ENCODE data around the gene SLC2A4. TPM values are rescaled to one million over a fixed set of nuclear protein-coding genes. Genes with fewer than 3 reads are reported as not detected.

Gene SLC2A4
- 0.14 and 0.56 TPM in 2 replicates for total RNA-seq

GRCh38 chr17:7281074-7281952, at the start of gene SLC2A4:
Gene SLC2A4 (plus strand): TSS chr17:7281718. CDS start chr17:7281935, 217 bp downstream.

DNA sequence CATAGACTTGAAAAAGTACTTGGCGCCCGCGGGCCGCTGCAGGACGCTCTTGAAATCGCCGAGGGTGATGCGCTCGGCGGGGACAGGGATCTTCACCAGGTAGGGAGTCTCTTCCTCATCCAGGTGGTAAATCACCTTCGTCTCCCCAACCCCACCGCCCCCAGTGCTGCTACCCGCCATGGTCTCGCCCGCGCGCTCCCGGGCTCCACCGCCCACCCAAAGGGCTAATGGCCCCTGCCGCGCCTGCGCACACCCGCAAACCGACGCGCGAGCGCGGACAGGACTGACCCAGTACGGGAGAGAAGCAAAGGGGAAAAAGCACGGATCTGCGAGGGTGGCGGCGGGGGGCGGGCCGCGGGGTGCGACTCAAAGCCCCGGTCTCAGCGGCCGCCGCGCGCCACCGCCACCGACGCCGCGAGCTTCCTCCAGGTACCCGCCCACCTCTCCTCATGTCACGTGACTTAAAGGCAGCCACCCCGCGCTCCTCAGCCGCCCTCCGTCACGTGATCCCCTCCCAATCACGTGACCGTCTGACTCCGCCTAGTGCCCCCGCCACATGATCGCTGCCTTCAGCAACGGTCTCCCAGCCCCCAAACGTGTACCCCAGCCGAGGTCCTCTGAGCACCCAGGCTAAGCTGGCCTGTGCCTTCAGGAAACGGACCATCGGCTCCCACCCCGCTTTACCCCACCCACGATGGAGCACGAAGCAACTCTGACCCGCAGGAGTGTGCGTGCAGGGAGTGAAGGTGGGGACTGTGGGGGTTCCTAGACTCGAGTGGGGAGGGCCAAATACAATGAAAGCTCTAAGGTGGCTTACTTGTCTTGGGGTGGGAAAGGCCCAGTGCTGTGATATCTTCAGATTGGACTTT, 47.2 kb upstream of the SLC2A4 start, which contains the start of gene DVL2:
Gene DVL2 (minus strand): TSS at position 435 of the 869 bp plus-strand sequence. CDS start 255 bp downstream, at position 180.

DNA sequence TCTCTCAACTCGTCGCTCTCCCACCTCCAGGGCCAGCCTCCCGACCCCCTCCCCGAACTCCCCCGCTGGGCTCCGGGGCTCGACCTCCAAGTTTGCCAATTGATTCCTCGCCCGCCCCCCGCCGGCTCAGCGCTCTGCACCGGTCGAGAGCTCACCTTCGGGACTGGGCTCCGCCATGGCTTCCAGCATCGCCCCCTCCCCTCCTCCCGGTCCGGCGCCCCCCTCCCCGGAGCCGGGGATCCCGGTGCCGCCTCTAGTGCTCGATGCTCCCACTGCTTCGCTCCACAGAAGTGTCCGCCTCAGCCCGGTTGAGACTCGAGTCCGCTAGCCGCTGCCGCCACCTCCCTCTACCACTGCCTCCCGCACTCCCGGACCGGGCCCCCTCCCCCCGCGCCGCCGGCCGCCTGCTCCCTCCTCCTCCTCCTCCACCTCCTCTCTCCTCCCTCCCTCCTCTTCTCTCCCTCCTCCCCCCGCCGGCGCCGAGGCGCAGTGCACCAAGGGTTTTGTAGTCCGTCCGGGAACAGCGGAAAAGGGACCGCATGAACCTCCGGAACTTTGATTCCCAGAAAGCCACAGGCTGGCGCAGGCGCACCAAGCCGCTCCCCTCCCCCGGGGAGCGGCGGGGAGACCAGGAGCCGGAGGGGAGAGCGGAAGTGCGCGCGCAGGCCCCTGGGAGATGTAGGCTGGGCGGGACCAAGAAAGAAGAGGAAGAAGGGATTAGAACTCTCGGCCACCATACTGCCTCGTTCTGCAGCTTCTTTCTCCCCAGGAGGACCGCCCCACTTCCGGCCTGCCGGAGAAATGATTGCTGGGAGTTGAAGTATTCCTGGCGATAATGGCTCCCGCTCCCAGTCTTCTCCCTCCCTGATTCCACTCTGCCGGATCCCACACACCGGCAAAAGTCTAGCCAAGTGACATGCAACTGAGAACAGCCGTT, 42.2 kb upstream of the SLC2A4 start, which contains the start of gene PHF23:
Gene PHF23 (minus strand): TSS at position 367 of the 937 bp plus-strand sequence. CDS start 178 bp downstream, at position 189.

DNA sequence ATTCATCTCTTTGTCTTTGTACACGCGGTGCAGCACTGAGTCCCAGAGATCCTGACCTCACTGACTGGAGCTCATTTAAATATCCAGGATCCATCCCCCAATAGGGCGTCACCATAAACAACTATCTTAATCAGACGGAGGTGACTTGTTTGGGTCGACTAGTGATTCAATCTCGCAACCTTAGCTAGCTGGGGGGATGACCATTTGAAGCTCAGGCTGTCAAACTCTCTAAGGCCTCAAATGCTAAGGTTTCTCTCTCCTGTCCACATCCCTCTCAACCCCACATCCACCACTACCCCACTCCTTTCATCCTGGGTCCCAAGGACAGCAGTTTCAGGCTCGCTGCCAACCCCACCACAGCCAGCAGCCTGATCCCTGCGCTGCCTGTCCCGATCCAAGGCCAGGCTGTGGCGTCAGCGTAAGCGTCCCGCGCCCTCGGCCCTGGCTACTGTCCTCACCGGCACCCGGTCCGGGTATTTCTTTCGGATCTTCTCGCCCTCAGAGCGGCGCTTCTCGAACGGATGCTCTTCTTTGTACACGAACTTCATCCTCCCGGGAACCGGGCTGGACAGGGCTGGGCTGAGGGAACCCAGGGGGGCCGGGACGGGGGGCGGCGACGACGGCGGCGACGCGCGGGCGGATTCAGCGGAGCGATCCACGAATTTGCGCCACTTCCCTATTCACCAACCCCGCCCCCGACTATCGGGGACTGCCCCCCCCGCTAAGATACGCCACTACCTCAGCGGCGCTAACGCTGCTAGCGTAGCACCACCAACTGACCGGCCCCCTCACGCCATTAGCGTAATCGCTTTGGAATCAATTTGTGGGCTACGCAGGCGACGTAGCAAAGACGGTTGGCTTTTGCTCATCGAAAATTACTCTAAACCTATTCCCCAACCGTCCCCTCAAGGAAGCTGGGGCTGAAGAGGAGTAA, 39.5 kb upstream of the SLC2A4 start, which contains the start of gene GABARAP:
Gene GABARAP (minus strand): TSS at position 667 of the 934 bp plus-strand sequence. CDS start 119 bp downstream, at position 548.

GRCh38 chr17:7251661-7252175, 29.8 kb upstream of the SLC2A4 start, which contains the start of gene CTDNEP1:
Gene CTDNEP1 (minus strand): TSS chr17:7251734. CDS start chr17:7251296, 438 bp downstream.

GRCh38 chr17:7252176-7253043, 29.1 kb upstream of the SLC2A4 start, which contains the start of gene ELP5:
Gene ELP5 (plus strand): TSS chr17:7252215. CDS start chr17:7252551, 336 bp downstream.

DNA sequence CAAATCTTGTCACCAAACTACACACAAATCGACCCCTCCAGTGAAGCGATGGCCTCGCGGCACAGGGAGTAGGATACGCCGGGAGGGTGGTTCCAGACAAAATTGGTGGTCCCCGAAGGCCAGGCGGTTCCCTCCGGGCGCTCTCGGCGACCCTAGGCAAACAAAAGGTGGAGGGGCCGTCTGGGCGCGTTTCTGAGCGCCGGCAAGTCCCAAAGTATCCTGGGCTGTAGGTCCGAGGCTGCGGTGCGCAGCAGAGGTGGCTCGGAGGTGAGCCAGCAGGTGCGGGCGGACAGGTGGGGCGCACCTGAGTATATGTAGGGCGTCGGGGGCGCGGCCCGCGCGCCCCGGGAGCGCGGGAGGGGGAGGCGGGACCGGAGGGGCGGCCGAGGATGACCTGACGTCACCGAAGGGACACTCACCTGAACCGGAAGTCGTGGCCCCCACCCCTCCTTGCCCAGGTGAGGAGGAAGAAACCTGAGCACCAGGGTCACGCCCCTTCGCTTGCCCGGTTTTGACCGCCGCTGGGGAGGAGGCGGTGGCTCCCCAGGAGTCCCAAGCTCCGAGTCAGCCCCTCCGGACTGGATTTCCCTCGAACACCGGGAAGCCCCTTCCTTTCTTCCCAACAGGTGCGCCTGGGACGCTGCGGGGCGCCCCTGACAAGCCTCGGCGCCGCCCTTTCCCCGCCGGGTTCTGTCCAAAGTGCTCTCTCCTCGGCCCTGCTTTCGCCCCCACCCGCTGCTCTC, 19.2 kb upstream of the SLC2A4 start, which contains the start of gene CLDN7:
Gene CLDN7 (minus strand): TSS at position 287 of the 743 bp plus-strand sequence. CDS start 435 bp downstream, outside the sequence.

GRCh38 chr17:7294614-7295153, 13.2 kb downstream of the SLC2A4 start, which contains the start of gene YBX2:
Gene YBX2 (minus strand): TSS chr17:7294639. CDS start chr17:7294500, 139 bp downstream.

GRCh38 chr17:7306911-7307685, 25.6 kb downstream of the SLC2A4 start, which contains the start of gene EIF5A:
Gene EIF5A (plus strand): TSS chr17:7307628. CDS start chr17:7309636, 2,008 bp downstream.

DNA sequence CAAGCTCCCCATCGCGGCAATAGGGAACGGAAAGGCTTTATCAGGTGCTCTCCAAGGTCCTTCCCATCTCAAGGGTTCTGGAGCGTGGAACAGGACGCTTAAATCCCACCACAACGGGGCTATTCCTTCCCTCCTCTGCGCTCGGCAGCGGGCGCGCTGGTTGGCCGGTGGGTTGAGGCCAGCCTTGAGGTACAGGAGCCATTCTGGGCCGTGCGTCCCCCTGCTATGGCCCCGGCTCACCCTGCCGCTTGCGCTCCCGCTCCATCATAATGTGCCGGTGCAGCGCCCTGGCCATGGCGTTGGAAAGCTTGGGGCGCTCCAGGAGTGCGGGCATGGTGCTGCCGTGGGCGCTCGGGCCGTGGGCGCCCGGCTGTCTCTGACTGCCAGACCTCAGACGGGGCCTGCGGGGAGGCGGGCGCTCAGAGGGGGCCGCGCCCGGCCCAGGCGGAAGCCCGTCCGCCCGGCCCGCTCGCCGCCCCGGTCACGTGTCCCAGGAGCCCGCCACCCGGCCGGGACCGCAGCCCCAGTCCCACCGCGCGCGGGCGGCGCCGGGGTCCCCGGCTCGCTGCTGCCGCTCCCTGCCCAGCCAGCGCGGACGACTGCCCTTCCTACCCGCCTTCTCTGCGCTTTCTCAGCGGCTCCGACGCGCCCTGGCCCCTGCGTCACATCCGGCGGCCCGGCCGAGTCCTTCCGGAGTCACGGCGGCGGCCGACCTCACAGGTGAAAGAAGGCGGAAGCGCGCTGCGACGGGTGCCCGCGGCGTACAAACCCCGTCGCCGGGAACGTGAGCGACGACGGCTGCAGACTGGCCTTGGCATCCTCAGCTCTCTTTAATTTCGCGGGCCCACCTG, 33.4 kb downstream of the SLC2A4 start, which contains the start of gene GPS2:
Gene GPS2 (minus strand): TSS at position 642 of the 851 bp plus-strand sequence. CDS start 308 bp downstream, at position 334.

GRCh38 chr17:7328840-7329373, 47.4 kb downstream of the SLC2A4 start, which contains the start of gene NEURL4:
Gene NEURL4 (minus strand): TSS chr17:7329335. CDS start chr17:7329312, 23 bp downstream.

DNA sequence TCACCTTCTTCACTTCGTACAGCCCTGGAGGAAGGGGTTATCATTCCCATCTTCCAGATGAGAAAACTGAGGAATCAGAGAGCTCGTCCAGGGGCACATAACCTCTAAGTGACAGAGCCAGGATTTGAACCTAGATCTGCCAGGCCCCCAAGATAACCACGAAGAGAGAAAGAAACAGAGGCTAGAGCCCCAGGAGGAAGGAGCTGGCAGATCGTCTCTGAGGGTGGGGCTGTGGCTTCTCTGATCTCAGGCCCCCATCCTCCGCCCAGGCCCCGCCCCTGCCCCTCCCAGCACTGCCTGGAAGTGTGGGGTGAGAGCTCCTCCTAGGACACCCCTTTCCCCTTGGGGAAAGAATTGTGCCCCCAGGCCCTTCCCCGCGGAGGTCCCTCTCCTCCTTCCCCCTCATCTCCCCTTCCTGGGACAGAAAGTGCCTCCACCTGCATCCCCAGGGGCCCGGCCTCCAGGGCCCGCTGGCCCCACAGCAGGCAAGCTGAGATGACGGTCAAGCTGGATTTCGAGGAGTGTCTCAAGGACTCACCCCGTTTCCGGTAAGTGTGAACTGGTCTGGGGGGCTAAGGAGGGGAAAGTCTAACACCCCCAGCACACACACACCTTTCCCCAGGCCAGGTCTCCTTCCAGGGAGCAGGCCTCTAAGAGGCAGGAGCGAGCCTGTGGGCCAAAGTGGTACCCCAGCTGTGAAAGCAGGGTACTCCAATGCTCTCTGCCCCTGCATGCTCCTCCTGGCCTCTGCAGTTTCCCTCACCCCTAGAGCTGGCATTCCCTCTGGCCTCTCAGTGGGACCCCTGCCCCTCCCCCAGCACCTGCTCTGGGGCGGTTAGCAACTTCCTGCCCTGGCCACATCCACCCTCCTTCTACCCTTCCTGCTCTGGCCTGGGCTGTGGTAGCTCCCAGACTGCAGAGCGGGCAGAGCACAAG, 55.0 kb downstream of the SLC2A4 start, which contains the start of gene ACAP1:
Gene ACAP1 (plus strand): TSS at position 290 of the 936 bp plus-strand sequence. CDS start 206 bp downstream, at position 496.

All from airway epithelial cell (primary cell).